HG03039 (cell line): ENCODE results near the gene UBXN10.

Source experiments
- ATAC-seq: cut with Tn5 transposase; IDR thresholded peaks from one replicate; pipeline ENCODE4 v1.9.1; 2021; ENCODE audit warnings: mild to moderate bottlenecking, moderate library complexity; ENCODE audit not compliant: unreplicated experiment

Gene UBXN10

GRCh38 chr1:20233394-20233793 lies 47.5 kb downstream of the UBXN10 start:
- ATAC-seq = no peak

DNA sequence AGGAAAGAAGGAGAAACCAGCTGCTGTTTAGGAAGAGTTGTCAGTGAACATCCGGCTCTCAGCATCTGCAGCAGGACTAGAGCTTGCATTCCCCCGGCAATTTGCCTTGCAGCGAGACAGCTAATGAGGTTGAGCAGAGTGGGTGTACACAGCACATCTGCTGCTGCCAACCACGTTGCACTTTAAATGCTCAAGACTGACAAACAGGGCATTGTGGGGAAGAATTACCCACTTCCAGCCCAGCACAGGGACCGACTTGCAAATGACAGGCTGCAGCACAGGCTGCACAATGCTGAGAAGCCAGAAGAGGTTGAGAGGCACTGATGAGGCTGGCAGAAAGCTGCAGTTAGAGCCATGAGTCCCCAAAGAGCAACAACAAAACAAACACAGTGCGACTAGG lies 48.0 kb downstream of the UBXN10 start:
- ATAC-seq = no peak

DNA sequence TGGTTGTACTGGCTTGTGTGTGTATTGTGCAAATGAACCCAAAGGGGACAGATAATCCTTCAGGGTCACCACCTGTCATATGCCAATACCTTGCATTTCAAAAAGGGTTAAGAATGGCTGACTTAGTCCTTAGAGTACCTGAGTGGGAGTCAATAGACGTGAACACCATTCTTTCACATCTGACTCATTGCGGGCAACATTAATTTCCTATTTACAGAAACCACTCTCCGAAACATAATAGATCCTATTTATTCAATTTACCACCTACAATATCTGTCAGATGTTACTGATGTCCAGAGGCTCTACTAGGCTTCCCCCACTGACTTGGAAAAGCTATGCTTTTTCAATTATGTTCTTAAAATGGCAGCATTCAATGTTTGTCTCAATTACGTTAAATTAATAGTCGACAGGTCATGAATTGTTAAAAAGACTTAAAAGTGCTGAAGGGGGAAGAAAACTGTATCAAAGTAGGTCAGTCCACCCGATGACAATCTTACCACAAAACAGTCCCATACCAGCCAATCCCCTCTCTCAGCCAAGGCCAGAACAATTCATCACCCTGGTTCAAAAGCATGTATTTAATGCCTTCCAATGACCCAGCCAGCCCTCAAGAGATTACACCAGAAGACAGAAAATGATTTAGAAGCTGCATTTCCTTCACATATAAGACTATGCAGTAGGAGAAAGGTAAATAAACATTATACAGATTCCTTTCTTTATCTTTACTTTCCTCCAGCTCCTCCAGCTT lies 49.1 kb downstream of the UBXN10 start:
- no peak for ATAC-seq

DNA sequence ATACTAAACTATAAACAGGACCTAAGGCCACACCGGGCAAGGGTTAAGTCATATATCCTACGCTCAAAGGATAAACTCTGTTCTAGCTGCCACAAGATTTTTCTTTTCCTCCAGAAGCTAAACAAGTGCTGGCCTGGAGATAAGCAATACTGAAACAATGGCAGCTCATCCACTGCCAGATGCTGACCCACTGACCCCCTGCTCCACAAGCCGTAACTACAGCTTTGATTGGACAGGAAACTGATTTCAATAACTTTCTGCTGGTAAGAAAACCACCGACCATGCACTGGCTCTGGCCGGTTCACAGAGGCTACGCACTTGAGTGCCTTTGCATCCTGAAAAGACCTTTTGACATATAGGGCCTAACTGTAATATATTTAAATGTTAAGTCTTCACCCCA lies 51.8 kb downstream of the UBXN10 start:
- ATAC-seq = no peak

DNA sequence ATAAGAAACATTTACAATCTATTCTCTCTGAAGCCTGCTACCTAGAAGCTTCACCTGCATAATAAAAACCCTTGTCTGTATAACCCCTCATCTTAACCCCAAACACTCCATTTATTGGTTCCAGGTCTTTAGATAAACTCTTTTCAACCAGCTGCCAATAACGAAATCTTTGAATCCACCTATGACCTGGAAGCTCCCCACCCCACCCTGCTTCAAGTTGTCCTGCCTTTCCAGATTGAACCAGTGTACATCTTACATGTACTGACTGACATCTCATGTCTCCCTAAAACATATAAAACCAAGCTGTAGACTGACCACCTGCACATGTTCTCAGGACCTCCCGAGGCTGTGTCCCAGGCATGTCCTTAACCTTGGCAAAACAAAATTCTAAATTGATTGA lies 54.1 kb downstream of the UBXN10 start:
- no peak for ATAC-seq

DNA sequence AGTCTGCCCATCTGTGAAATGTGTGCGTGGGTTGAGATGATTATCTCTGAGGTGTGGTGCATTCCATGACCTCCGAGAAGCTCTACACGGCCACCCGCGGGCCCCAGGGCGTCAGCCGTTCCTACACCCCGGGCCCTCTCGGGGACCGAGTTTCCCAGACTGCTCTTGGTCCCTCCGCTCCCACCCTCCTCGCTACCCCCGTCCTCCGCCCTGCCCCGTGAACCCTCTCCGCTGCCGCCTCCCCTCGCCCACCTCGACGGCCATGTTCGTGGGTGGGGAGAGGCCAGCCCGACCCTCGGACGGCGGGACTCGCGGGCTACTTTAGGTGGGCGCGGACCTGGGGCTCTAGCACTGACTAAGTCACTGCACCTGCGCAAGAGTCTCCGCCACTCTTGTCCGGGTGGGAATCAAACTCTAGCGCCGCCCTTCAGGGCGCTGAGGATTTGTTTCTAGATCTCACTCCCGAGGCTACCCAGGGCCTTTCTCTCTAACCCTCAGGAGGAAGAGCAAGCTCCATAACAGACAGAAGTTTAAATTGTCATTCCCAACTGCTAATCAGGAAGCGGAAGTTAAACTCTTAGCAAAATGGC lies 57.1 kb downstream of the UBXN10 start:
- no peak for ATAC-seq
